GM19351 (cell line): ENCODE data around the gene UPK1B.

Source experiments
- ATAC-seq: cut with Tn5 transposase; IDR thresholded peaks from one replicate; pipeline ENCODE4 v1.9.1; 2021; ENCODE audit warnings: mild to moderate bottlenecking, moderate library complexity; ENCODE audit not compliant: unreplicated experiment

UPK1B gene

GRCh38 chr3:119245778-119246177 lies 72.4 kb downstream of the UPK1B start:
- ATAC-seq, result no peak
